HG02970 (cell line): Measurements from ENCODE around the gene BRPF3.

Source experiments
- ATAC-seq: cut with Tn5 transposase; IDR thresholded peaks from one replicate; pipeline ENCODE4 v1.9.1; 2021; ENCODE audit warnings: mild to moderate bottlenecking, moderate library complexity, moderate number of reproducible peaks; ENCODE audit not compliant: unreplicated experiment, low FRiP score

The BRPF3 gene

DNA sequence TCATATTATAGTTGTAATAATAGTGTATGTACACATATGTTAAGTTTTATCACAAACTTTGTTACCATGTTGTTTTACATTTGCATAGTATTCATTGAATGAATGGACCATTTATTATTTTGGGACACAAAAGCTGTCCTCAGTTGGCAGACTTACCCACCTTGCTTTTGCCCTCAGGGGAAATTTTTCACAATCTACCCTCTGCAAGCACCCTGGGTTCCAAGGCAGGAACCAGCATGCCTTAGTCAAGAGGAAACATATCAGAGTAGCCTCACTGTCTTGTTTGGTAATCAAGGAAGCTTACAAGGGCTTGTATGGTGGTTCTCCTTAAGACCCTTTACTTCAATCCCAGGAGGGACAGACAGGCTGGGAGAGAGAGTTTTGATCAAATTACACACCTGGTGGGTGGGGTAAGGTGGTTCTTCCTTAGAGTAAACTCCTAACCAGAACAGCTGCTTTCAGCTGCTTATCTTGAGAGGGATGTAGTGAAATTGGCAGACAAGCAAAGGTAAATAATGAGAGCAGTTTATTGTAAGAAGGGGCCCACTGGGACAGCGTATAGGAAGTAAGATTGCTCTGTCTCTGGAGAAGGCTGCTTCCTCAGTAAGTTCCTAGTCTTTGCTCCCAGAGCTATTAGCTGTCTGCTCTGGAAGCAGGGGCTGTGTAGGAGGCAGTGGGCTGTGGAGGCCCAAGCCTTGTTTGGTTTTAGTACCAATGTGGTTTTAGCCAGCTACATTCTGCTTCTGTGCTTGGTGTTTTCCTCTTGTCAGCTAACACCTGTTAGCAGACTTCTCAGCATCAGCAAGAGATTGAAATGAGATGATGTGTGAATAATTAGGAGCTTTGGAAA is 31.1 kb downstream of the BRPF3 start:
- no peak for ATAC-seq

DNA sequence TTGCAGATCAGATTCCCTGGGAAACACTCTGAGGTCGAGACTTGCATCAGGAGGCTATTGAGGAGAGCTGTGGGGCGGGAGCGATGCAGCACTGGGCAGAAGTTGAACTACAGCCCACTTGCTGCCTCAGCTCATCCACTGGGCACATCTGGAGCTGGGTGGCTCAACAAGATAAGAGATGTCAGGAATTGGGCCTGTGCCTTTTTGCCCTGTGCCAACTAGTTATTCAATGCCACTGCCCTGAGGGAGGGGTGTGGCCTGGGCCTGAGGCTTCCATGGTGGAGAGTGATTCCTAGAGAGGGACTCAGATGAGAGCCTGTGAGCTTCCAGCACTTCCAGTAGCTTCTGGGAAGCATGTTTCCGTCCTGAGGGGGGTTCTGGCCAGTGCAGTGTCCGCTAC is 32.7 kb downstream of the BRPF3 start:
- ATAC-seq = no peak

DNA sequence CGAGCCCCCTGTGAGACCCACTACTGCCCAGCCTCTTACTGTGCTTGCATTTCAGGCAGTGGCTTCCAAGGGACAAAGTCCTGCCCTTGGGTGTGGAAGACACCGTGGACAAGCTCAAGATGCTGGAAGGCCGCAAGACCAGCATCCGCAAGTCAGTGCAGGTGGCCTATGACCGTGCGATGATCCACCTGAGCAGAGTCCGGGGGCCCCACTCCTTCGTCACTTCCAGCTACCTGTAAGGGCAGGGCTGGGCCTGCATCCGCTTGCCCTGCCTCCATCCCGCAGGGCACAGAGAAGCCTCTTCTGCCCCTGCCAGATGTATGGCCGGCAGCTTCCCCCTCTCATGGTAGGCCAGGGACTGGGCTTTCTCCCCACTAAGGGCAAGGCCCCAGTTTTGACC is 33.8 kb downstream of the BRPF3 start:
- no peak for ATAC-seq

DNA sequence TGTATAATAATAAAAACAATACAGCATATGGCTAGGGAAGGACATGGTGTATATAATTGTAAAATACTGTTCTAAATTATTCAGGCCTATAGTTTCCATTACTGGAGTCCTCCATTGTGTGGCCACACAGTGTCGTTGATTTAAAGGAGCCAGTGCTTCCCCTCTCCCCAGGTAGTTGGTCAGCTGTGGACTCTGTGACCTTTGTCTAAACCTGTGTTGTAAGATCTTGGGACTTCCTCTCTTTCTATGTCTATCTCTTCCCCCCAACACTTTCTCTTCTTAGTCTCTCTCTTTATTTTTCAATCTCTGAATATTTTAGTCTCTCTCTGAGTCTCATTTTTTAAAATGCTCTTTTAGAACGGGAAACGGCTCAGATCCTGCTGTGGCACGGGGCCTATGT is 35.6 kb downstream of the BRPF3 start:
- ATAC-seq = no peak

- ATAC-seq = no peak
Measured at GRCh38 chr6:36235309-36235708, 38.8 kb downstream of the BRPF3 start.

- no peak for ATAC-seq
Measured at GRCh38 chr6:36235862-36236261, 39.3 kb downstream of the BRPF3 start.

DNA sequence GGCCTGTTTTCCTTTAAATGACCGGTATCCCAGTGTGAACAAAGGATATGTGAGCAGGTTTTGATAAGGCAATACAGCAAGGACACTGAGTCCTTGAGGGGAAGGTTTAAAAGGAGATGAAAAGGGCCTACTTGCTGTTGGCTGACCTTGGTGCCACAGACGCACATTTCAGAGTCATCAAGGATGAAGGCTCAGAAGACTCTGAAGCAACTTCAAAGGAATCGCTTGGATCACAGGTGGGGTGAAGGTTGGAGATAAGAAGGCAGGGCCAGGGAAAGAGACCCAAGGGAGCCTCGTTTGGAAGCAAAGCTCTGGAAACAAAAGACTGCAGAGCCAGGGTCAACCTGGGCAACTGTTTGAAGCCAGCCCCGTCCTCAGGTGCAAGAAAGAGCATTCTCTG is 43.2 kb downstream of the BRPF3 start:
- ATAC-seq = no peak

DNA sequence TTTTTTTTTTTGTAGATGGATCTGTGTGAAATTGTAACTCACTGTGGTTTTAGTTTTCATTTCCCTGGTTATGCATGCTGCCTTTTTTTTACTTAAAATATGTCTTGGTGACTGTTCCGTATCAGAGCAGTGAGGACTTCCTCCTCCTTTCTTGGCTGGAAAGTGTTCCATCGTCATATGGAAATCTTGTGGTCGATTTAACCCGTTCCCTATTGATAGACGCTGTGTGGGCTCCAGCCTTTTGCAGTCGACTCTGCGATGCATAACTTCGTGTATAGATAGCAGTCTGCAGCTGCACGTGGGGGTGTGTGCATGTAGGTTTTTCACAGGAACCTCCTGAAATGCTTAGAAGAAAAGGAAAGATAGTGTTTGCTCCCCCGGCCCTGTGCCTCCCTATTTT is 45.2 kb downstream of the BRPF3 start:
- no peak for ATAC-seq

- ATAC-seq = no peak
Measured at GRCh38 chr6:36242161-36242560, 45.6 kb downstream of the BRPF3 start.

DNA sequence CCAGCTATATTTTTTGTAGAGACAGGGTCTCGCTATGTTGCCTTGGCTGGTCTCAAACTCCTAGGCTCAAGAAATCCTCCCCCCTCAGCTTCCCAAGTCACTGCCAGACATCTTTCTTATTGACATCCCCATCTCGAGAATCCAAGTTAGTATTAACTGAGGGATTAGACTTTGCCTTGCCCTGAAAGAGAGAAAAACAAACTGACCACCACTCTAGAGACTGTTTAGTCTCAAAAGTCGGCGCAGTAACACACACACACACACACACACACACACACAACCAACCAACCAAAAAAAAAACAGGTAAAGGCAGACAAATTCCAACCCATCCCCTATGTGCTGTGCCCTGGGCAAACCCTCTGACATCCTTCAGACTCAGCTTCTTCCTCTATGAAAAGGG is 46.1 kb downstream of the BRPF3 start:
- ATAC-seq = no peak

GRCh38 chr6:36243562-36244212 is 47.1 kb downstream of the BRPF3 start:
- ATAC-seq = no peak

GRCh38 chr6:36244641-36245280 is 48.2 kb downstream of the BRPF3 start:
- no peak for ATAC-seq

GRCh38 chr6:36245572-36246061 is 49.1 kb downstream of the BRPF3 start:
- ATAC-seq = no peak

DNA sequence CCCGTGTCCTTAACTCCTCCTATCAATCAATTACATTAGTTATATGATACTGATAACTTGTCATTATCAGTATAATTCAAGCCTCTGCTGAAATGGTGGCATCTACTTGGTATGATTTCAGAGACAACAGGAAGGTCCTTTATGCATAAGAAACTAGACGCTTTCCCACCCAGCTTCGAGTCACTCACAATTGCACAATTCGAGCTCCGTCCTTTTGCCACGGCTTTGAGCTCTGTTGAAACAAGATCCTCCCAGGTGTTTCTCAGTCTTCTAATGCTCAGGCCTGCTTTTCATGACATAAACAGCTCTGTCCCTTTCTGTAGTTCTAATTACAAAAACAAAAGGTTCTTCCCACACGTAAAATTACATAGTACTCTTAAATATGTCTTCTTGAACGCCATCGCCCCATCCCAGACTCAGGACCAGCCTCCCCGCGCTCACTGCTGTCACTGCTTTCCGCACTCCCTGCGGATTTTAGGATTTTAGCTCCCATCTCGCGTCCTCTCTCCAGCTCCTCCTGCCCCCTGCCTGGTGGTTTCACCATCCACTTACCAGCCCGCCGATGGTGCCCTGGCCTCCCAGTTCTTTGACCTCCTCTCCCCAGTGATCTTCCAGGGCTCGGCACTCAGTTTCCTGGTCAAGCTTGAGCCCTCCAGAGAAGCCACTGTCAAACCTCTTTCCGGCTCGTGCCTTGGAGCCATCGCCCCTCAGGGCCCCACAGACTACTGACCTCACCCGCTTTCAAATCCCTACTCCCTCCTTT is 50.1 kb downstream of the BRPF3 start:
- no peak for ATAC-seq

GRCh38 chr6:36247693-36248092 is 51.1 kb downstream of the BRPF3 start:
- no peak for ATAC-seq

- ATAC-seq = no peak
Measured at GRCh38 chr6:36248980-36249379, 52.4 kb downstream of the BRPF3 start.

- ATAC-seq = no peak
Measured at GRCh38 chr6:36249536-36249935, 53.0 kb downstream of the BRPF3 start.

DNA sequence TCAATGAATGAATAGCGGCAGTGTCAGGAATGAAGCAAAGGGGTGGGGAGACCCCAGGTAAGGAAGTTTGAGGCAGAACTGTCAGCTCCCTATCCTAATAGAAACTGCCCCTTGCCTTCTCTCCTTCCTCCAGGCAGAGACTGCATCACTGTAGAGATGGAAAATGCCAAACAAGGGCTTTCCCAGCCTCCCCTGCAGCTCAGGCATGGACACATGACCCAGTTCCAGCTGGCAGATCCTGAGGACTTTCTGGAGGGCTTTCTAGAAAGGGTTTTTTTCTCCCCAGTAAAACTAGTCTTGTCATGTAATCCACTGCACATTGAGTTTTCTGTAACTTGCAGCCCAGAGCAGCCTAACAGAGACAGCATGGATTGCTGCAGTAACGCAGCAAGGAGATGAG is 55.5 kb downstream of the BRPF3 start:
- ATAC-seq = no peak

- no peak for ATAC-seq
Measured at GRCh38 chr6:36263390-36264000, 67.0 kb downstream of the BRPF3 start.

DNA sequence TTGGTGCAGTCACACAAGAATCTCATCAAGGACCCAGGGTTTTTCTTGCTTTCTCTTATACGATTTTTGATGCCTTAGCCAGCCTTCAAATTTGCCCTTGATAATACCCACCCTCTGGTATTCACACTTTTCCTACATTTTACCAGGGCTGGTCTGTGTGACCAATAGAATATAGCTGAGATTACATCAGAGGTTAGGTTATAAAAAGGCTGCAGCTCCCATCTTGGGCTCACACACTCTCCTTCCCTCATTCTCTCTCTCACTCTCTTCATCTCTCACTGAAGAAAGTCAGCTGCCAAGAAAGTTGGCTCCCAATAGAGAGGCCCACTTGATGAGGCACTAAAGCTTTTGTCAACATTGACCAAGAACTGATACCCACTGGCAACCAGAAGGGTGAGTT is 69.2 kb downstream of the BRPF3 start:
- no peak for ATAC-seq
